H1 (cell line): Measurements from ENCODE around the gene ABHD2. TPM values are rescaled to one million over a fixed set of nuclear protein-coding genes. Genes with fewer than 3 reads are reported as not detected.

ENCODE experiments used
- BACH1 ChIP-seq: IDR thresholded peaks from 2 replicates; pipeline ENCODE4 v1.6.1; 2012; ENCODE audit warnings: low read length, improper control_type of control experiment
- E2F6 ChIP-seq: IDR thresholded peaks from 2 replicates; pipeline ENCODE4 v1.6.1; 2012; ENCODE audit warnings: inconsistent platforms
- EP300 ChIP-seq, 2 experiments: IDR thresholded peaks; 1 replicate in 1 of 2; 2 replicates in 1 of 2; pipeline ENCODE4 v1.6.1; 2011 to 2012; ENCODE audit warnings: low read depth in 2 of 2, low read length in 2 of 2, mild to moderate bottlenecking in 2 of 2, borderline replicate concordance in 1 of 2, inconsistent platforms in 1 of 2, moderate library complexity in 1 of 2
- GABPA ChIP-seq: IDR thresholded peaks from 2 replicates; pipeline ENCODE4 v1.6.1; 2011; ENCODE audit warnings: mild to moderate bottlenecking, low read length, moderate library complexity, borderline replicate concordance; ENCODE audit not compliant: insufficient read depth
- HDAC2 ChIP-seq, 2 experiments: fragments of 300-600 bp in 1 of 2; sonication (generic) in 1 of 2; IDR thresholded peaks; 2 replicates each; pipeline ENCODE4 v1.6.1; 2011 to 2012; ENCODE audit warnings: low read depth in 2 of 2, low read length in 2 of 2, mild to moderate bottlenecking in 2 of 2, moderate library complexity in 2 of 2, borderline replicate concordance in 1 of 2, inconsistent platforms in 1 of 2
- JUN ChIP-seq: IDR thresholded peaks from 2 replicates; pipeline ENCODE4 v1.6.1; 2011; ENCODE audit warnings: low read depth, mild to moderate bottlenecking, improper control_type of control experiment, low read length
- KDM5A ChIP-seq: fragments of 200-600 bp; IDR thresholded peaks from 2 replicates; pipeline ENCODE4 v1.7.1; 2012; ENCODE audit warnings: mild to moderate bottlenecking, low read length, inconsistent platforms, mixed read lengths
- MAFK ChIP-seq: IDR thresholded peaks from 2 replicates; pipeline ENCODE4 v1.6.1; 2012; ENCODE audit warnings: low read depth, mild to moderate bottlenecking, improper control_type of control experiment, low read length
- NRF1 ChIP-seq: IDR thresholded peaks from 2 replicates; pipeline ENCODE4 v1.6.1; 2011; ENCODE audit warnings: mild to moderate bottlenecking, low read depth, low read length, improper control_type of control experiment
- POLR2AphosphoS5 ChIP-seq: IDR thresholded peaks from 2 replicates; pipeline ENCODE4 v1.6.1; 2011; ENCODE audit warnings: low read depth, low read length
- RAD21 ChIP-seq, 2 experiments: IDR thresholded peaks in 1 of 2; conservative IDR thresholded peaks in 1 of 2; 2 replicates each; pipeline ENCODE4 v1.6.1; 2011; ENCODE audit warnings: low read depth in 2 of 2, low read length in 2 of 2, improper control_type of control experiment in 1 of 2, inconsistent platforms in 1 of 2, mild to moderate bottlenecking in 1 of 2, moderate library complexity in 1 of 2
- SIRT6 ChIP-seq: IDR thresholded peaks from one replicate; pipeline ENCODE4 v1.7.1; 2012; ENCODE audit warnings: low read length, inconsistent platforms
- SP1 ChIP-seq: IDR thresholded peaks from 2 replicates; pipeline ENCODE4 v1.6.1; 2011; ENCODE audit warnings: low read depth, low read length
- SUZ12 ChIP-seq: fragments of 200-600 bp; sonication (generic); IDR thresholded peaks from 2 replicates; pipeline ENCODE4 v1.6.1; 2012; ENCODE audit warnings: mild to moderate bottlenecking, inconsistent platforms, low read length, moderate library complexity, mixed read lengths
- TBP ChIP-seq: IDR thresholded peaks from 2 replicates; pipeline ENCODE4 v1.6.1; 2011; ENCODE audit warnings: low read depth, low read length, improper control_type of control experiment
- TCF12 ChIP-seq: IDR thresholded peaks from 2 replicates; pipeline ENCODE4 v1.6.1; 2011; ENCODE audit warnings: low read depth, mild to moderate bottlenecking, low read length
- ZNF274 ChIP-seq: IDR thresholded peaks from 2 replicates; pipeline ENCODE4 v1.7.0; 2012; ENCODE audit warnings: low read length, borderline replicate concordance; ENCODE audit errors: extremely low read depth
- polyA plus RNA-seq, 7 experiments: library from polyadenylated mRNA; depleted of rRNA in 3 of 7; stranded (reverse) in 5 of 7; unstranded in 2 of 7; fragments of >200 nt in 5 of 7; fragments of 200-250 nt in 2 of 7; gene quantifications; 1 replicate in 5 of 7; 2 replicates in 1 of 7; 4 replicates in 1 of 7; pipeline versions ENCODE4 v1.2.1 to v1.2.3, GENCODE V29; 2011 to 2013; ENCODE audit warnings: missing spikeins in 2 of 7, mixed read lengths in 2 of 7
- total RNA-seq: library from RNA; stranded (reverse); fragmentation: NEBNext Ultra II Directional; extraction: Animal tissue kit (Norgen Biotek cat#: 25700); gene quantifications from 2 replicates; pipeline ENCODE4 v1.2.1, GENCODE V29; 2021

Gene ABHD2
- total and polyA plus RNA-seq, 2 of the 8 experiments (the other 6 are each of a cell fraction or from before 2014, with no cell fraction given): 9.1 to 23.7 TPM

- TF ChIP-seq POLR2AphosphoS5 (peak; percentile 62; the same call in 1 of the 2 replicates), SUZ12 (no peak), E2F6 (no peak), KDM5A (no peak), TCF12 (peak; percentile 100), RAD21 (IDR thresholded peaks at IDR 0.05 in 1 of 2, conservative IDR thresholded peaks at IDR 0.05 in 1 of 2; ENCODE audit: low read depth in 2 of 2, low read length in 2 of 2) (0 out of 4 replicates have a peak, but pooled peaks of 1 of the 2 experiments have one; percentile 13), ZNF274 (no peak), SP1 (peak; percentile 48; the same call in 1 of the 2 replicates), JUN (no peak), BACH1 (peak; percentile 94), TBP (peak; percentile 31; the same call in 1 of the 2 replicates), EP300 (IDR thresholded peaks at IDR 0.05; ENCODE audit: borderline replicate concordance in 1 of 2, low read depth in 2 of 2, low read length in 2 of 2) (peak in 1 of 2 experiments; percentile 97; a peak in 1 of 3 replicates), SIRT6 (no peak), HDAC2 (IDR thresholded peaks at IDR 0.05; ENCODE audit: borderline replicate concordance in 1 of 2, low read depth in 2 of 2, low read length in 2 of 2) (no peak), NRF1 (no peak), GABPA (no peak), MAFK (peak; percentile 74; the same call in 1 of the 2 replicates)
Measured at GRCh38 chr15:89115547-89115946, 27.3 kb downstream of the ABHD2 start (continued).
